Neural progenitor cell (in vitro differentiated cells): ENCODE data around the gene DLGAP4. TPM values are rescaled to one million over a fixed set of nuclear protein-coding genes. Genes with fewer than 3 reads are reported as not detected.
A peak's percentile ranks its signal among the peaks of the same experiment; 100 is the strongest.

Experiments
- DNase-seq: peaks from one replicate; pipeline ENCODE4 v3.0.0-alpha.2; 2016; ENCODE audit warnings: low spot score
- H2AFZ ChIP-seq: fragments of 200-600 bp; sonication (generic); replicated peaks from 2 replicates; pipeline ENCODE4 v1.6.1; 2016; ENCODE audit warnings: antibody characterized with exemption
- H3F3A ChIP-seq: fragments of 200-600 bp; sonication (generic); 2 replicates; pipeline ENCODE4 v1.6.1; 2016; ENCODE audit warnings: antibody characterized with exemption, low read depth
- H3K27ac ChIP-seq: fragments of 200-600 bp; sonication (generic); 2 replicates; pipeline ENCODE4 v1.5.1; 2016; ENCODE audit warnings: mild to moderate bottlenecking
- H3K27me3 ChIP-seq: fragments of 200-600 bp; sonication (generic); 2 replicates; pipeline ENCODE4 v1.6.1; 2016; ENCODE audit warnings: mild to moderate bottlenecking, moderate library complexity
- H3K36me3 ChIP-seq: fragments of 200-600 bp; sonication (generic); 2 replicates; pipeline ENCODE4 v1.5.1; 2016
- H3K4me1 ChIP-seq: fragments of 200-600 bp; sonication (generic); 2 replicates; pipeline ENCODE4 v1.6.1; 2016; ENCODE audit warnings: mixed run types
- H3K4me2 ChIP-seq: fragments of 200-600 bp; sonication (generic); 2 replicates; pipeline ENCODE4 v1.6.1; 2016
- H3K4me3 ChIP-seq: fragments of 200-600 bp; sonication (generic); 2 replicates; pipeline ENCODE4 v1.5.1; 2016
- H3K79me2 ChIP-seq: fragments of 200-600 bp; sonication (generic); 2 replicates; pipeline ENCODE4 v1.6.1; 2016; ENCODE audit warnings: low read depth
- H3K9ac ChIP-seq: fragments of 200-600 bp; sonication (generic); 2 replicates; pipeline ENCODE4 v1.6.1; 2016
- H3K9me3 ChIP-seq: fragments of 200-600 bp; sonication (generic); 2 replicates; pipeline ENCODE4 v1.5.1; 2016; ENCODE audit warnings: low read depth
- H4K20me1 ChIP-seq: fragments of 200-600 bp; sonication (generic); 2 replicates; pipeline ENCODE4 v1.6.1; 2016; ENCODE audit warnings: low read depth
- H3K27ac Mint-ChIP-seq: 3 replicates; pipeline ENCODE4 v1.8.0; 2021; ENCODE audit warnings: mixed read lengths
- H3K27me3 Mint-ChIP-seq: 2 replicates; pipeline ENCODE4 v1.8.0; 2022; ENCODE audit warnings: low read depth, mild to moderate bottlenecking, inconsistent platforms, moderate library complexity, mixed read lengths; ENCODE audit not compliant: insufficient read depth
- H3K36me3 Mint-ChIP-seq: 3 replicates; pipeline ENCODE4 v1.8.0; 2021; ENCODE audit warnings: mixed read lengths
- H3K4me1 Mint-ChIP-seq: 3 replicates; pipeline ENCODE4 v1.8.0; 2021; ENCODE audit warnings: mixed read lengths
- H3K4me3 Mint-ChIP-seq: 3 replicates; pipeline ENCODE4 v1.8.0; 2021; ENCODE audit warnings: mild to moderate bottlenecking, moderate library complexity, mixed read lengths
- H3K9me3 Mint-ChIP-seq: 3 replicates; pipeline ENCODE4 v1.8.0; 2020; ENCODE audit warnings: mixed read lengths
- EZH2 ChIP-seq: fragments of 200-600 bp; sonication (generic); IDR thresholded peaks from 2 replicates; pipeline ENCODE4 v1.6.1; 2017; ENCODE audit warnings: antibody characterized with exemption, mild to moderate bottlenecking, moderate library complexity
- EZH2phosphoT487 ChIP-seq: fragments of 200-600 bp; sonication (generic); IDR thresholded peaks from 2 replicates; pipeline ENCODE4 v1.6.1; 2017; ENCODE audit warnings: antibody characterized with exemption
- total RNA-seq: library from RNA; depleted of rRNA; stranded (reverse); fragments of >200 nt; gene quantifications from 2 replicates; pipeline ENCODE4 v1.2.3, GENCODE V29; 2015; ENCODE audit warnings: low replicate concordance
- TF ChIP-seq, protein P1 (sequence below): fragments of 200-600 bp; sonication (generic); IDR thresholded peaks from 2 replicates; pipeline ENCODE4 v1.5.1; 2017; ENCODE audit warnings: antibody characterized with exemption, mild to moderate bottlenecking

Gene DLGAP4
- total RNA-seq, 1 donor from 2014 or later: 21.7 TPM

DNA sequence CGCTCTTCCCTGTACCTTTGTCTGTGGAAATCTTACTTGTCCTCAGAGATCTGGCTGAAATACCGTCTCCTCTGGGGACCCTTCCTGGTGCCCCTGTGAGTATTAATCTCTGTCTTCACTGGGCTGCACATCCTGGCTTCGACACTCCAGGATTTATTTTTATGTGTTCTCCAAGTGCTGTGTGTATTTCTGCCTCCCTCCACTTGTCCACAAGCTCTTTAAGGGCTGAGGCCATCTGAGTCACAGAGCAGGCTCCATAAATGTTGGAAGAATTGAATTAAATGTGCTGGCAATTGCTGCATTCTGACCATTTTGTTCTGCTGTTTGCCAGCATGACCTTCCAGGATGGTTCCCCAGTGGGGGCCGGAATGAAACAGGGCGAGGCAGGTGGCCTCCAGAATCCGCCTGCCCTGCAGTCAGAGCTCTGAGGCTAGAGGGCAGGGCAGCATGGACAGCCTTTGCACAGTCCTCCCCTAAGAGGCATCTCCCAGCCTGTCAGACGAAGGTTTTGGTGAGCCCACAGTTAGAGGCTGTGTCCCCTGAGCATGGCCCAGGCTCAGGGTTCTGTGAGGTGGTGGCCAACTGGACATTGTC lies 105.8 kb downstream of the DLGAP4 start:
- Histone ChIP-seq H2AFZ (no peak overlapping the region), H3K9me3 (no peaks in the 10 kb centered on the region), H3K27ac (no peak overlapping the region), H3K79me2 (no peaks in the 10 kb centered on the region), H3K36me3 (no peaks in the 10 kb centered on the region), H3K9ac (no peak overlapping the region), H3F3A (no peaks in the 10 kb centered on the region), H3K4me2 (no peak overlapping the region), H3K4me3 (no peak overlapping the region), H3K4me1 (peaks cover 5% of the 10 kb centered on the region), H4K20me1 (no peaks in the 10 kb centered on the region), H3K27me3 (no peaks in the 10 kb centered on the region)
- H3K4me1 Mint-ChIP-seq: peaks cover 9% of the 10 kb centered on the region
- H3K4me3 Mint-ChIP-seq: no peak overlapping the region
- DNase-seq: no peak
- peaks cover 7% of the 10 kb centered on the region for H3K27me3 Mint-ChIP-seq
- H3K9me3 Mint-ChIP-seq: no peaks in the 10 kb centered on the region
- H3K36me3 Mint-ChIP-seq: no peaks in the 10 kb centered on the region
- no peak for TF ChIP-seq EZH2phosphoT487
- TF ChIP-seq EZH2: no peak
- TF ChIP-seq, protein P1, sequence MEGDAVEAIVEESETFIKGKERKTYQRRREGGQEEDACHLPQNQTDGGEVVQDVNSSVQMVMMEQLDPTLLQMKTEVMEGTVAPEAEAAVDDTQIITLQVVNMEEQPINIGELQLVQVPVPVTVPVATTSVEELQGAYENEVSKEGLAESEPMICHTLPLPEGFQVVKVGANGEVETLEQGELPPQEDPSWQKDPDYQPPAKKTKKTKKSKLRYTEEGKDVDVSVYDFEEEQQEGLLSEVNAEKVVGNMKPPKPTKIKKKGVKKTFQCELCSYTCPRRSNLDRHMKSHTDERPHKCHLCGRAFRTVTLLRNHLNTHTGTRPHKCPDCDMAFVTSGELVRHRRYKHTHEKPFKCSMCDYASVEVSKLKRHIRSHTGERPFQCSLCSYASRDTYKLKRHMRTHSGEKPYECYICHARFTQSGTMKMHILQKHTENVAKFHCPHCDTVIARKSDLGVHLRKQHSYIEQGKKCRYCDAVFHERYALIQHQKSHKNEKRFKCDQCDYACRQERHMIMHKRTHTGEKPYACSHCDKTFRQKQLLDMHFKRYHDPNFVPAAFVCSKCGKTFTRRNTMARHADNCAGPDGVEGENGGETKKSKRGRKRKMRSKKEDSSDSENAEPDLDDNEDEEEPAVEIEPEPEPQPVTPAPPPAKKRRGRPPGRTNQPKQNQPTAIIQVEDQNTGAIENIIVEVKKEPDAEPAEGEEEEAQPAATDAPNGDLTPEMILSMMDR: no peak
- H3K27ac Mint-ChIP-seq: no peak overlapping the region

DNA sequence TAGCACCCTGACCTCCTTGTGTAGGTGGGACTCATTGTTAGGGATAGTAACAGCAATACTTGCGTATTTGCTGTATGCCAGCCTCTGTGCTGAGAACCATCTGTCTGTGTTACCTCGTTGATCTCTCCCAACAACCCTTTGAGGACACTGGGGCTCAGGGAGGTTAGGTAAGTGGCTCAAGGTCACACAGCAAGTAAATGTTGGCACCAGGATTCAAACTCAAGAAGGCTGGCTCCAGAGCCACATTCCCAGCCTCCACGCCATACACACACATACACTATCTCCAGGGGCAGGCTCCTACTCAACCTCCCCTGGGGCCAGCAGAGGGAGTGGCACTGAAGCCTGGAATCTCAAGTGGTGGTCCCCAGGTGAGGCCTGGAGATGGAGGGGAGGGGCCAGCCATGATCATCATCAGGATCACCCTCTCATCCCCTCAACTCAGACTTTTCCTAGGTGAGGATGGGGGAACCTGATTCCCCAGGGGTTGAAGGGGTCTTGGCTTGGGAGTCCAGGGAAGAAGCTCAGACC lies 109.4 kb downstream of the DLGAP4 start:
- no peak overlapping the region for H3K9ac ChIP-seq
- no peaks in the 10 kb centered on the region for H3K27me3 ChIP-seq
- DNase-seq: no peak
- H3K4me1 ChIP-seq: no peaks in the 10 kb centered on the region
- Mint-ChIP-seq H3K4me3 (no peak overlapping the region), H3K36me3 (no peaks in the 10 kb centered on the region), H3K4me1 (peaks cover 15% of the 10 kb centered on the region), H3K27ac (peak overlapping the region; percentile 74), H3K27me3 (peaks cover 8% of the 10 kb centered on the region), H3K9me3 (no peaks in the 10 kb centered on the region)
- no peak overlapping the region for H3K27ac ChIP-seq
- no peaks in the 10 kb centered on the region for H3K36me3 ChIP-seq
- no peaks in the 10 kb centered on the region for H3K9me3 ChIP-seq
- no peaks in the 10 kb centered on the region for H4K20me1 ChIP-seq
- H3F3A ChIP-seq: no peaks in the 10 kb centered on the region
- no peak overlapping the region for H2AFZ ChIP-seq
- H3K4me3 ChIP-seq: no peak overlapping the region
- H3K79me2 ChIP-seq: no peaks in the 10 kb centered on the region
- TF ChIP-seq EZH2: no peak
- H3K4me2 ChIP-seq: no peak overlapping the region

DNA sequence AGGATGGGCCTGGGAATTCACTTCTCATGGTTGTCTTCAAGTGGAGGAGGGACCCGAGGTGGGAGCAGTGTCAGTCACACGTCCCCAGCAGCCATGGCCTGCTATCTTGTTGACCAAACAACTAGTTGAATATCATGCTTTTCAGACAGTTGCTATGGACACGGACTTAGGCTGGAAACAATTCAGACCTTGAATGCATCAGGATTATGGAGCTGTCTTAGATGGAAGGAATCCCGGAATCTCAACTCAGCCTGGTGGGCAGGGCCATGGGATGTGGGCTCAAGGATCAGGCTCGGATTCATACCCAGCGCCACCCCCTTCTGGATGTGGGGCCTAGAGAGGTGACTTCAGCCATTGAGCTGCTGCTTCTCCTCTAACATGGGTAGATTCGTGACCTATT lies 112.6 kb downstream of the DLGAP4 start:
- no peak overlapping the region for H3K4me2 ChIP-seq
- no peaks in the 10 kb centered on the region for H3F3A ChIP-seq
- no peak for DNase-seq
- H3K27ac ChIP-seq: no peak overlapping the region
- H3K27me3 ChIP-seq: no peaks in the 10 kb centered on the region
- no peaks in the 10 kb centered on the region for H4K20me1 ChIP-seq
- H3K9me3 ChIP-seq: no peaks in the 10 kb centered on the region
- Mint-ChIP-seq H3K27me3 (peaks cover 8% of the 10 kb centered on the region), H3K36me3 (no peaks in the 10 kb centered on the region), H3K9me3 (no peaks in the 10 kb centered on the region), H3K27ac (peak overlapping the region; percentile 93), H3K4me3 (no peak overlapping the region), H3K4me1 (peaks cover 15% of the 10 kb centered on the region)
- H3K9ac ChIP-seq: no peak overlapping the region
- H3K79me2 ChIP-seq: no peaks in the 10 kb centered on the region
- H3K4me1 ChIP-seq: no peaks in the 10 kb centered on the region
- no peak overlapping the region for H2AFZ ChIP-seq
- no peak overlapping the region for H3K4me3 ChIP-seq
- no peak for TF ChIP-seq EZH2phosphoT487
- H3K36me3 ChIP-seq: no peaks in the 10 kb centered on the region

DNA sequence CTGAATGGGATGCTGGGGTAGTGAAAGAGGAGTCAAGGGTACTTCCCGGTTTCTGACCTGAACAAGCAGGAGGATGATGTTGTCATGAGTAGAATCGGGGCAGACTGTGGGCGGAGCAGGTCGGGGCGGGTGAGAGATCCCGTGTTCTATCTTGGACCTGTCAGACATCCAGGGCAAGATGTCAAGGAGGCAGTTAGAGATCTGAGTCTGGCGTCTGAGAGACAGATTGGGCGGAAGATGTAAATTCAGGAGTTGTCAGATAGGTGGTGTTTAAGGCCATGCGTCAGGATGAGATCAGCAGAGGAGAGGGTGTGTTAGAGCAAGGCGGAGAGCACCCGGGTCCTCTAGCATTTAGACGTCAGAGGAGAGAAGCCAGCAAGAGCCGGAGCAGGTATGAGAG lies 115.5 kb downstream of the DLGAP4 start:
- H3K36me3 ChIP-seq: no peaks in the 10 kb centered on the region
- Mint-ChIP-seq H3K9me3 (no peaks in the 10 kb centered on the region), H3K4me3 (no peak overlapping the region), H3K27ac (peak overlapping the region; percentile 12), H3K27me3 (peaks cover 5% of the 10 kb centered on the region), H3K36me3 (no peaks in the 10 kb centered on the region), H3K4me1 (peaks cover 15% of the 10 kb centered on the region)
- TF ChIP-seq EZH2phosphoT487 (no peak), EZH2 (no peak)
- TF ChIP-seq, protein P1: no peak
- no peaks in the 10 kb centered on the region for H3K4me1 ChIP-seq
- H3K79me2 ChIP-seq: no peaks in the 10 kb centered on the region
- no peak overlapping the region for H3K4me3 ChIP-seq
- no peaks in the 10 kb centered on the region for H3K9me3 ChIP-seq
- H2AFZ ChIP-seq: no peak overlapping the region
- H3K27me3 ChIP-seq: no peaks in the 10 kb centered on the region
- no peak overlapping the region for H3K9ac ChIP-seq
- no peaks in the 10 kb centered on the region for H4K20me1 ChIP-seq
- no peak overlapping the region for H3K4me2 ChIP-seq
- no peak overlapping the region for H3K27ac ChIP-seq
- no peak for DNase-seq
- H3F3A ChIP-seq: no peaks in the 10 kb centered on the region
